A673 (cell line): ENCODE results near the gene STMP1. TPM values are rescaled to one million over a fixed set of nuclear protein-coding genes. Genes with fewer than 3 reads are reported as not detected.

Source experiments
- BruUV-seq: library from RNA; stranded (reverse); fragments of 400-500 nt; replicated peaks from 2 replicates; lab custom pipeline; 2021; lab: Mats Ljungman, UMichigan
- CTCF ChIA-PET: fragments of 300-600 bp; sonication (Branson Sonifier 250); formaldehyde crosslinking; loops from one replicate; lab custom pipeline; 2022; ENCODE audit warnings: antibody characterized with exemption; lab: Charles Lee
- POLR2A ChIA-PET: fragments of 300-600 bp; sonication (Branson Sonifier 250); formaldehyde crosslinking; loops from one replicate; lab custom pipeline; 2022; ENCODE audit warnings: antibody characterized with exemption; ENCODE audit not compliant: low non-redundant PET; lab: Charles Lee
- DNase-seq: peaks from one replicate; pipeline ENCODE4 v3.0.0-alpha.2; 2015; ENCODE audit warnings: low spot score
- H3K27ac ChIP-seq: fragments of 200-600 bp; sonication (generic); 2 replicates; pipeline ENCODE4 v1.5.1; 2016; ENCODE audit warnings: mixed run types, low read depth, mild to moderate bottlenecking, mixed read lengths, antibody characterized with exemption, low read length; ENCODE audit not compliant: poor library complexity, severe bottlenecking
- H3K27me3 ChIP-seq: fragments of 200-600 bp; sonication (generic); replicated peaks from 2 replicates; pipeline ENCODE4 v1.6.1; 2017; ENCODE audit warnings: mixed run types, low read depth, mild to moderate bottlenecking, mixed read lengths, antibody characterized with exemption, low read length; ENCODE audit not compliant: insufficient read depth, poor library complexity
- H3K36me3 ChIP-seq: fragments of 200-600 bp; sonication (generic); 2 replicates; pipeline ENCODE4 v1.6.1; 2016; ENCODE audit warnings: mixed run types, mild to moderate bottlenecking, mixed read lengths, antibody characterized with exemption, low read length; ENCODE audit not compliant: insufficient read depth, poor library complexity, severe bottlenecking
- H3K4me1 ChIP-seq: fragments of 200-600 bp; sonication (generic); 2 replicates; pipeline ENCODE4 v1.6.1; 2017; ENCODE audit warnings: mixed run types, mild to moderate bottlenecking, mixed read lengths, antibody characterized with exemption, low read length; ENCODE audit not compliant: insufficient read depth, poor library complexity, severe bottlenecking
- H3K4me3 ChIP-seq: fragments of 200-600 bp; sonication (generic); 2 replicates; pipeline ENCODE4 v1.5.1; 2016; ENCODE audit warnings: low read depth, mixed run types, mild to moderate bottlenecking, mixed read lengths, low read length; ENCODE audit not compliant: poor library complexity, severe bottlenecking
- H3K9me3 ChIP-seq: fragments of 200-600 bp; sonication (generic); 2 replicates; pipeline ENCODE4 v1.6.1; 2016; ENCODE audit warnings: mixed run types, low read depth, mild to moderate bottlenecking, mixed read lengths, antibody characterized with exemption, low read length; ENCODE audit not compliant: poor library complexity, severe bottlenecking
- EZH2 ChIP-seq: fragments of 200-600 bp; sonication (generic); IDR thresholded peaks from 2 replicates; pipeline ENCODE4 v1.6.1; 2017; ENCODE audit warnings: borderline replicate concordance, low read depth, mild to moderate bottlenecking, mixed read lengths, antibody characterized with exemption, low read length; ENCODE audit not compliant: poor library complexity, severe bottlenecking
- intact Hi-C: fragments of 100-400 bp; cut with micrococcal nuclease; formaldehyde crosslinking; loops from one replicate; pipeline ENCODE4 v1.10.0; 2022; ENCODE audit not compliant: unreplicated experiment
- total RNA-seq: library from RNA; stranded (reverse); gene quantifications from 2 replicates; pipeline ENCODE4 v1.2.3, GENCODE V29; 2021
- TF ChIP-seq, protein P1 (sequence below): fragments of 300-800, 200-600 bp; sonication (generic); conservative IDR thresholded peaks from 2 replicates; pipeline ENCODE4 v1.5.1; 2017; ENCODE audit warnings: low read depth, mild to moderate bottlenecking, antibody characterized with exemption, low read length, moderate library complexity, mixed read lengths

The STMP1 gene
- total RNA-seq, 1 experiment from 2014 or later, result 33.4 TPM

DNA sequence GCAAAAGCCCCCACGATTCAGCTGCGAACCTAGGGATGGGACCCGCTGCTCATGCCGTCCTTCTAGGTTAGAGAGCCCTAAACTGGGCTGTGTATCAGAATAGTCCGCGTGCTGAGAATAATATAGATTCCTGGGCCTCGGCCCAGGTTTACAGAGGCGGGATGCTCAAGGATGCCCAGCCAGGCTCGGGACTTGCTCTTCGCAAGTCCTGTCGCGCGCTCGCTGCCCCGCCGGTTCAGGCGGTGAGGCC lies 266 bp upstream of the STMP1 start:
- DNase-seq, result no peak
- CTCF ChIA-PET, result interaction anchor here (1.9 kb wide), 1 partner anchor 17 kb away, joined by 6 read pairs; no protein-coding TSS in a partner anchor
- no peaks in the 10 kb centered on the region for H3K36me3 ChIP-seq
- POLR2A ChIA-PET, result no interaction called here
- H3K9me3 ChIP-seq, result no peaks in the 10 kb centered on the region
- H3K4me1 ChIP-seq, result peaks cover 13% of the 10 kb centered on the region
- H3K27ac ChIP-seq, result peak overlapping the region; percentile 45
- TF ChIP-seq, protein P1, sequence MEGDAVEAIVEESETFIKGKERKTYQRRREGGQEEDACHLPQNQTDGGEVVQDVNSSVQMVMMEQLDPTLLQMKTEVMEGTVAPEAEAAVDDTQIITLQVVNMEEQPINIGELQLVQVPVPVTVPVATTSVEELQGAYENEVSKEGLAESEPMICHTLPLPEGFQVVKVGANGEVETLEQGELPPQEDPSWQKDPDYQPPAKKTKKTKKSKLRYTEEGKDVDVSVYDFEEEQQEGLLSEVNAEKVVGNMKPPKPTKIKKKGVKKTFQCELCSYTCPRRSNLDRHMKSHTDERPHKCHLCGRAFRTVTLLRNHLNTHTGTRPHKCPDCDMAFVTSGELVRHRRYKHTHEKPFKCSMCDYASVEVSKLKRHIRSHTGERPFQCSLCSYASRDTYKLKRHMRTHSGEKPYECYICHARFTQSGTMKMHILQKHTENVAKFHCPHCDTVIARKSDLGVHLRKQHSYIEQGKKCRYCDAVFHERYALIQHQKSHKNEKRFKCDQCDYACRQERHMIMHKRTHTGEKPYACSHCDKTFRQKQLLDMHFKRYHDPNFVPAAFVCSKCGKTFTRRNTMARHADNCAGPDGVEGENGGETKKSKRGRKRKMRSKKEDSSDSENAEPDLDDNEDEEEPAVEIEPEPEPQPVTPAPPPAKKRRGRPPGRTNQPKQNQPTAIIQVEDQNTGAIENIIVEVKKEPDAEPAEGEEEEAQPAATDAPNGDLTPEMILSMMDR, result no peak
- TF ChIP-seq EZH2, result no peak
- H3K4me3 ChIP-seq, result peak overlapping the region; percentile 84
- no peaks in the 10 kb centered on the region for H3K27me3 ChIP-seq
- no TSS peak for BruUV-seq
- intact Hi-C loops, result loop anchor here (5.0 kb wide), 1 partner anchor 150 kb away; the partner anchor contains the start of gene CNOT4

DNA sequence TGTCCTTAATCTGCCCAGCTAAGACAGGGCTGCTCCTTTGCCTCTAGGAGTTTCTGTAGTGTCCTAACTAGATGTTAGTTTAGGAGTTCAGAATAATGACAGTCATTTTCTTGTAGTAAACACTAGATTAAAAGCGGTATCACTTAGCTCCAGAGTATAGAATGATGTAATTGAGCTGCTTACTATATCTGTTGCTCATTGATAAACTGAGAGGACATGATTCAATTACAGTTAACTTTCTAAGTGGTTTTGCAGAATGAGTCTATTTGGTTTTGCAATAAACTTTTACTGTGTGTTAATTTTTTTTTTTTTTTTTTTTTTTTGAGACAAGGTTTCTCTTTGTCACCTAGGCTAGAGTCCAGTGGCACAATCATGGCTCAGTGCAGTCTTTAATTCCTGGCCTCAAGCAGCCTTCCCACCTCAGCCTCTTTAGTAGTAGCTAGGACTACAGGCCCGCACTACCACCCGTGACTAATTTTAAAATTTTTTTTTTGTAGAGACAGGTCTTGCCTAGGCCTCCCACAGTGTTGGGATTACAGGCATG lies 1.8 kb downstream of the STMP1 start:
- Histone ChIP-seq H3K4me3 (peak overlapping the region; percentile 84), H3K9me3 (no peaks in the 10 kb centered on the region), H3K4me1 (peaks cover 13% of the 10 kb centered on the region), H3K36me3 (no peaks in the 10 kb centered on the region), H3K27ac (no peak overlapping the region), H3K27me3 (no peaks in the 10 kb centered on the region)
- BruUV-seq, result no TSS peak
- POLR2A ChIA-PET, result no interaction called here
- CTCF ChIA-PET, result no interaction called here
- intact Hi-C loops, result loop anchor here (5.0 kb wide), 1 partner anchor 152 kb away; the partner anchor contains the start of gene CNOT4
- DNase-seq, result peak; percentile 28
- no peak for TF ChIP-seq EZH2
- TF ChIP-seq, protein P1, result no peak

DNA sequence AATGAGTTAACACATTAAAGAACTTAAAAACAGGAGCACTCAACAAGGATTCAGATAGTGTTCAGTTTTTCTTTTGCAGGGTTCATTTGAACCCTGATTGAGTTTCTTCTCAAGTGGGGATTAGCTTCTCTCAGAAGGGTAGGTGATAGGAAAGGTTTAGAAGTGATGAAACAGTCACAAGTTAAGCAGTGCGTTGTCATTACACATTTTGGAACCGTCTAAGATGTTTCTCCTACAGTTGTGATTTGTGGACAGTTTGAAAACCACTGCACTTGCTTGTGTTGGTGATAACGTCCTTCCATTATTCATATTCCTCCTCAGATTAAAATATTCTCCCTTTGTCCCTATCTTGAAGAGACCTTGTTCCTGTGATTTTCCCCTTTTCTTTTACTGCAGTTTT lies 2.7 kb downstream of the STMP1 start:
- intact Hi-C loops, result no loop called here
- Histone ChIP-seq H3K36me3 (no peaks in the 10 kb centered on the region), H3K9me3 (no peaks in the 10 kb centered on the region), H3K4me3 (no peak overlapping the region), H3K27me3 (no peaks in the 10 kb centered on the region), H3K27ac (no peak overlapping the region), H3K4me1 (peaks cover 13% of the 10 kb centered on the region)
- CTCF ChIA-PET, result interaction anchor here (0.7 kb wide), 1 partner anchor 154 kb away, joined by 6 read pairs; no protein-coding TSS in a partner anchor
- TF ChIP-seq, protein P1, result no peak
- TF ChIP-seq EZH2, result no peak
- DNase-seq, result no peak
- no TSS peak for BruUV-seq
- POLR2A ChIA-PET, result no interaction called here
